NOMO-1 treated with DMSO at 0.1 percent for 48 hours (cell line): ENCODE measurements around the gene ACTA2.

Source experiments
- DNase-seq: peaks from one replicate; lab custom pipeline; 2025; ENCODE audit not compliant: unreplicated experiment; lab: John Stamatoyannopoulos, UW

ACTA2 gene

DNA sequence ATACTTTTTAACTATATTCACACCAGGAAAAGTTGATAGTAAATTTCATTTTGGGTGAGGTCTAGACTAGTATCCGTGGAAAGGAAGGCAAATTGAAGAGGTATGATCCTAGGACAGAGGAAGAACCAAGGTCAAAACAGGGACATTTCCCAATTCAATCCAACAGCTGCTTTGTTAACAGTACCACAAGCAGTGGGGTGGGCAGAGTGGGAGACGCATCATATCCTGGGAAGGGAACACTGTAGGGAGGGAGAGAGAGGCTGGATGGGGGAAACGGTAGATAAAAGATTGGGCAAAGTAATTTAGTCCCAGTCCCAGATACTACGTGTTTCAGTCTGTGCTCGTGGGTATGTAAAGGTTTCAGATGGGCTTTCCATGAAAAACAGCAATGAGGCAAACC lies 28.9 kb upstream of the ACTA2 start:
- no peak for DNase-seq

- DNase-seq: no peak
These were observed 28.2 kb upstream of the ACTA2 start for GRCh38 chr10:88980800-88981199.

GRCh38 chr10:88980247-88980646 lies 27.7 kb upstream of the ACTA2 start:
- DNase-seq: no peak

DNA sequence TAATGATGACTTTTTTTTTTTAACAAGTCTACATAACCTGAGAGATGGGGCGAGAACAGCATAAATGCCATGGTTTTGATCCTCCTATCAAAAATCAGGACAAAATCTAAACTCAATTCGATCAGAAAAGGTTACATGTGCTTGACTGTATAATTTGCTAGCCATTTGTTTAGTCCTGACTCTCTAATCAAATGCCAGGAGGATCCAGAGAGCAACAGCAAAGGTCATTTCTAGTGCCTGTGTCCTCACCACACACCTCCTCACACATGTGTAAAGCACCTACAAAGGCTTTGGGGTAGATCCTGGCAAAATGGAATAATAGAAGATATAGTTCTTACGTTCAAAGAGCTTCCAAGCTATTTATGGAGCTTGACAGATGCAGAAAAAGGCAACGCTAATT lies 27.0 kb upstream of the ACTA2 start:
- DNase-seq: no peak

DNA sequence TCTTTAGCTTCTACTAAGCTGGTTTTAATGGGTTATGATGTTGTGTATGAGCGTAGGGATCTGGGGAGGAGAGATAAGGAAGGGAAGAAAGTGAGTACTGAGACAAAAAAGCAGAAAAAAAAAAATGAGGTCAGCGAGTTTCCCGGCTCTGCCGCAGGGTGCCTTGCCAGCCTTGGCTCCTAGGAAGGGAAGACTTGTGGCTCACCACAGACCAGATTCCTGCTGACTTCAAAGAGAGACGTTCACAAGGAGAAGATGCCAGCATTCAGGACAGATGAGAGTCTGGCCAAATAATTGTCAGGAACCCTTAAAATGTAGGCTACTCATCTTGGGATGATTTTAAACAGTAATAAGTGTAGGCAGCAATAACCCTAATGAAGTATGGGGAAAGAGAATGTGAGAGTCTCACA lies 26.6 kb upstream of the ACTA2 start:
- no peak for DNase-seq

GRCh38 chr10:88978463-88978862 lies 25.9 kb upstream of the ACTA2 start:
- DNase-seq: no peak

GRCh38 chr10:88975377-88975720 lies 22.8 kb upstream of the ACTA2 start:
- no peak for DNase-seq

DNA sequence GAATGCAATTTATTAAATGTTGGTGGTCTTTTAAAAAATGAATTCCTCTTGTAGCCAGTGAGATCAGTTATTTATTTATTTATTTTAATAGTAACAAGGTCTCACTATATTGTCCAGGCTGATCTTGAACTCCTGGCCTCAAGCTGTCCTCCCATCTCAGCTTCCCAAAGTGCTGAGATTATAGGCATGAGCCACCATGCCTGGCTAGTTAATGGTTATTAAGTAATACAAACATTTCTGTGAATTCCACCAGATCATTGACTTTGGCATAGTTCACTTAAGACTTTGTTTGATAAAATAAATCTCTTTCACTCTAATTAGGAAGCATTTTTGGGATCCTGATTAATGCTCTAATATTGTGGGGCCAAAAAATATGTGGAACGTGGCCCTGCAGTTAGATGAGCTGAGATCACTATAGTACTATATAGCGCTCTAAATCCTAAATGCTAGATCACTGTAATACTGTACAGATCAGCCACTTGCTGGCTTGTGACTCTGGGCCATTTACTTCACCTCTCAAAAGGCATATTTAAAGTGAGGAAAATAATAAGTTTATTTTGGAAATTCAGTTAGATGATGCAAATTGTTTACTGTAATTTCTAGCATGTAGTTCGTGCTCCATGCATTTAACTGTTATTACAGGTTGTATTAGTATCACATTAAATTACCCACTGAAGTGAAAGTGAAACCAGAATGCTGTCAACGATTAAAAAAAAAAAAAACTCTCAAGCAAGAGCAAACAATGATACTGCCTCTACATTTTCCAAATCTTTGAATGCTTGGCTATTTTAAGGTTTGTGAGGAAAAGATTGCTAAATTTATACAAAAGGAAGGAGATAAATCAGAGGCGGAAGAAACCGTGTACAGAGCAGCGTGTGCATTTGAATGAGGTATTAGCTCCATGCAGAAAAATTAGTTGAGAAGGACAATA lies 22.1 kb upstream of the ACTA2 start:
- peak; percentile 34 for DNase-seq

GRCh38 chr10:88974012-88974411 lies 21.4 kb upstream of the ACTA2 start:
- no peak for DNase-seq

GRCh38 chr10:88971221-88972061 lies 18.9 kb upstream of the ACTA2 start:
- no peak for DNase-seq

- no peak for DNase-seq
These were observed 15.8 kb upstream of the ACTA2 start for GRCh38 chr10:88968391-88968790.

- no peak for DNase-seq
These were observed 14.2 kb upstream of the ACTA2 start for GRCh38 chr10:88966797-88967196.

DNA sequence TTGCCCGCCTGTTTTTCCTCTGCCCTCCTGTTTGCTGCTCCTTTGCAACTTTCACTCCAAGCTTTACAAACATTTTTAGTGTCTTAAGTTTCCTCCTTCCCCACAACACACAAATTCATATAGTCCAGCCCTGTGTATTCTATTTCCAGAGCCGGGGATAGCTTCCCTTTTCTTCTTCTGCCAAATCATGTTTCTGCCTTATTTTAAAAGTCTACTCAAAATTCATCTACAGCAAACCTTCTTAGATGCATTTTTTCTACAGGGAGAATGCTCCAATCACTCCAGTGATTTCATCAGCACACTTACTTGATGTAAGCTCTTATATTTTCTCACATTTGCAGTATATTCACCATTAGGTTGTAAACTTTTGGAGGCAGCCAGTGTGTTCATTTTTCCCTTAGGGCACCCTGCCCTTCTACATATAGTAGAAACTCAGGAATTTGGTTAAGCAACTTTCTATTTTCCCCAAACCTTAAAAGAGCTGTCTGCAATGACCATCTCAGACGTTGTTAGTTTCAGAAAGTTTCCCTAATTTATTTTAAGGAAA lies 12.4 kb upstream of the ACTA2 start:
- DNase-seq: peak; percentile 21

DNA sequence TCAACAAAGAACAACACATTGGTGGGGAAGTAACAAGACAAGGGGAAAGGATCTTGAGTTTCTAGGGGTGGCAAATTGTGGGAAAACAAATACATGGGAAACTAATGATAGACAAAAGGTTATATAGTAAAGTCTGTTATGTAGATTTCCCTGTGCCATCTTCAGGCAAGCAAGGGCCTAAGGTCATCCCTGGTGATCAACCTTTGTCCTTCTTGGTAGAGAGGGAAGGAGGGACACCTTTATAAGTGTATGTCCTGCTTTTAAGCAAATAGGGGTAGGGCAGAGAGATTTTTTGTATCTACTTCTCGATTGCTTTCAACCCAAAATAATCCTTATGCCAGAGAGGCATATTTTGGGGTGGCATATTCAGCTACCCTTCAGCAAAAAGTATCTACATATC lies 11.8 kb upstream of the ACTA2 start:
- no peak for DNase-seq

GRCh38 chr10:88963318-88963717 lies 10.7 kb upstream of the ACTA2 start:
- DNase-seq: no peak

GRCh38 chr10:88962336-88962735 lies 9.8 kb upstream of the ACTA2 start:
- peak; percentile 36 for DNase-seq

- no peak for DNase-seq
These were observed 8.7 kb upstream of the ACTA2 start for GRCh38 chr10:88961266-88961665.

DNA sequence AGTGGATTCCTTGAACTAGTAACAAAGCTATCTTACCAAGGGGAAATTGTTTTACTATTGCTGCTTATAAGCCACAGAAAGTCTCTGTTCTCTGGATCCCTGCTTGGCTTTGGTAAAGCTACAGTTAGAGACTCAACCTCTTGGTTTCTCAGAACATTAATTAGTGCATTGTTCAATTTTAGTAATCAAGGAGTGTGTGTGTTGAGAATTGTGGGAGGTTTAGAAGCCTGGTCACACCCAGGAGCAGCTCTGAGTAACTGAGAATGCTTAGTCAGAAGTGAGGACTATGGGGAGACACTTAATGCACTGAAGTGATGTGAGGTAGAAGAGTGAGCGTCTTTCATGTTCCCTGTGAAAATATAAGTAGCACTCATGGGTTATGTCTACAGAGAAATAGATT lies 8.2 kb upstream of the ACTA2 start:
- no peak for DNase-seq

DNA sequence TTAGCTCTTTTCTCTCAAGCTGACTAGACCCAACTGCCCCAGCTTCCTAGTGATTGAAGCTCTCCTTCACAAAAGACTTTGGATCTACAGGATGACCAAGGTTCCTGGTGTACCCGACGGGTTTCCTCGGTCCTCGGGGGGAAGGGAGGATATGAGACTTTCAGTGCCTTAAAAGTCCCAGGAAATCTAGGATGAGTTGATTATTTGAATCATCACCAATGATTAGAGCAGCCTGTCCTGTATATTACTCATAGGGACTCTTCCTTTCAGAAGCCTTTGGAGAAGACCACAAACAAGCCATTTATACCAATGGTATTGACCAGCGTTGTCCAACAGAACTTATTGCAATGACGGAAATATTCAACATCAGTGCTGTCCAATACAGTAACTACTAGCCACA lies 6.1 kb upstream of the ACTA2 start:
- DNase-seq: no peak

DNA sequence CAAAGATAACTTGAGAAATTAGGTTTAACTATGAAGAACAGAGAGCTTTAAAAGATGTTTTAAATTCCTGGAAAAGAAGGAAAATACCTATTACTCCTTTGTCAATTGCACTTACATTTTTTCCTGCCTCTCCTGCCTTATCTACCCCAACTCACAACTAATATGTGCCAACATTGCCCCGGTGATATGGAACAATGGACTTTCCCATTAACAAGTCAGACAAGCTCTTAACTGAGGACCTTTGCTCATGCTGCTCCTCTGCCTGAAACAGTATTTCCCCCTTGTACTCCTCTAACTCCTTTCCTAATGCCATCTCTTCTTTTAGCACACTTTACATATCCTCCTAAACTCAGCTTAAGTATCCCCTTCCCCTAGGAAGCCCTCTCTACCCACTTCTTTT lies 4.8 kb upstream of the ACTA2 start:
- DNase-seq: no peak

DNA sequence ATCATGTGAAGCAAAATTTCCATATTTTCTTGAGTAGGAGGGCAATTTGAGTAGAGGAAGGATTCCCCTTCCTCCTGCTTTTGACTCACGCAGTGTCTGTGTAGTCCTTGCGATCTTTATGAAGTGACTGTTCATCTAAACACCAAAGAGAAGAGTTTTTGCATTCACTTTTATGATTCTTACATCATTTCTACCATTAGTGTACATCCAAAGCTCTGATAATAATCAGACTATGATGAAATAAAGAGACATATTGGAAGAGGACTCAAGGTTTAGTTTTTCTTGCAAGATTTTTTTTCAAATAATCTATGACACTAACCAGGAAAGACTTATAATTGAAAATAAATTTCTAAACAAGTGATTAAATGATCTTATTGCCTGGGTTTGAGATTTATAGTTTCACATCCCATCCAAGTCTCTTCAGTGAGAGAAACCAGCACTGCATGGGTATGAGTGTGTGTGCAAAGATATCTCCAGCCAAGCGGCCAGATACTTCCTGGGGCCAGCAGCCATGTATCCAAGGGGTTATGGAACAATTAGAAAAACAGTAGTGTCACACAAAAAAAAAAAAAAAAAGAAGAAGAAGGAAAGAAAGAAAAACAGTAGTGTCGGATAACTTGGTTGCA lies 2.0 kb upstream of the ACTA2 start:
- no peak for DNase-seq
